HG03066 (cell line): ENCODE data around the gene CHMP3.
"Not testable (repeated sequence)": the region's sequence is repeated elsewhere in the genome, so short reads cannot be mapped to it uniquely, and the experiment has no call there.

Experiments
- ATAC-seq: cut with Tn5 transposase; IDR thresholded peaks from one replicate; pipeline ENCODE4 v1.9.1; 2021; ENCODE audit warnings: low read depth; ENCODE audit not compliant: unreplicated experiment

Gene CHMP3

GRCh38 chr2:86549963-86550725 lies 13.1 kb downstream of the CHMP3 start:
- ATAC-seq, result not testable (repeated sequence)

GRCh38 chr2:86549440-86549839 lies 13.8 kb downstream of the CHMP3 start:
- ATAC-seq, result not testable (repeated sequence)

- ATAC-seq, result not testable (repeated sequence)
Observed at GRCh38 chr2:86548913-86549396, 14.3 kb downstream of the CHMP3 start.

- ATAC-seq, result not testable (repeated sequence)
Observed at GRCh38 chr2:86548165-86548912, 14.9 kb downstream of the CHMP3 start.

GRCh38 chr2:86545296-86545924 lies 17.8 kb downstream of the CHMP3 start:
- not testable (repeated sequence) for ATAC-seq

GRCh38 chr2:86544278-86545099 lies 18.8 kb downstream of the CHMP3 start:
- not testable (repeated sequence) for ATAC-seq

GRCh38 chr2:86543793-86544192 lies 19.4 kb downstream of the CHMP3 start:
- no peak for ATAC-seq

- ATAC-seq, result no peak
Observed at GRCh38 chr2:86543335-86543734, 19.9 kb downstream of the CHMP3 start.

GRCh38 chr2:86542814-86543213 lies 20.4 kb downstream of the CHMP3 start:
- ATAC-seq, result no peak

- no peak for ATAC-seq
Observed at GRCh38 chr2:86541334-86541733, 21.9 kb downstream of the CHMP3 start.

GRCh38 chr2:86533589-86533988 lies 29.7 kb downstream of the CHMP3 start:
- no peak for ATAC-seq

- no peak for ATAC-seq
Observed at GRCh38 chr2:86525421-86526340, 37.6 kb downstream of the CHMP3 start.

GRCh38 chr2:86523491-86523890 lies 39.8 kb downstream of the CHMP3 start:
- ATAC-seq, result no peak

GRCh38 chr2:86522711-86523110 lies 40.5 kb downstream of the CHMP3 start:
- ATAC-seq, result no peak

- no peak for ATAC-seq
Observed at GRCh38 chr2:86521922-86522321, 41.3 kb downstream of the CHMP3 start.

GRCh38 chr2:86520153-86520552 lies 43.1 kb downstream of the CHMP3 start:
- no peak for ATAC-seq

GRCh38 chr2:86519349-86519748 lies 43.9 kb downstream of the CHMP3 start:
- ATAC-seq, result no peak

- no peak for ATAC-seq
Observed at GRCh38 chr2:86518481-86518880, 44.8 kb downstream of the CHMP3 start.

GRCh38 chr2:86513948-86514660 lies 49.1 kb downstream of the CHMP3 start:
- no peak for ATAC-seq
